GM23338 (cell line): ENCODE data around the gene FAM222A. TPM values are rescaled to one million over a fixed set of nuclear protein-coding genes. Genes with fewer than 3 reads are reported as not detected.
A peak's percentile ranks its signal among the peaks of the same experiment; 100 is the strongest.

ENCODE experiments used
- ATAC-seq: fragments of 200-7000 bp; cut with Tn5 transposase; 3 replicates; pipeline ENCODE4 v1.9.1; 2020
- DNase-seq: peaks from one replicate; pipeline ENCODE4 v3.0.0-alpha.2; 2015; ENCODE audit warnings: low spot score
- H2AFZ ChIP-seq: fragments of 200-600 bp; sonication (generic); 2 replicates; pipeline ENCODE4 v1.8.0; 2016; ENCODE audit warnings: antibody characterized with exemption, mild to moderate bottlenecking, moderate library complexity
- H3F3A ChIP-seq: fragments of 200-600 bp; sonication (generic); replicated peaks from 2 replicates; pipeline ENCODE4 v1.8.0; 2017; ENCODE audit warnings: antibody characterized with exemption, mixed run types, low read depth
- H3K27ac ChIP-seq: fragments of 200-600 bp; sonication (generic); 2 replicates; pipeline ENCODE4 v1.6.1; 2016; ENCODE audit warnings: low read depth
- H3K27me3 ChIP-seq: fragments of 200-600 bp; sonication (generic); 2 replicates; pipeline ENCODE4 v1.8.0; 2016; ENCODE audit warnings: mild to moderate bottlenecking, mixed run types, moderate library complexity; ENCODE audit not compliant: insufficient read depth
- H3K36me3 ChIP-seq: fragments of 200-600 bp; sonication (generic); 2 replicates; pipeline ENCODE4 v1.8.0; 2016; ENCODE audit warnings: mild to moderate bottlenecking; ENCODE audit not compliant: insufficient read depth
- H3K4me1 ChIP-seq: fragments of 200-600 bp; sonication (generic); 2 replicates; pipeline ENCODE4 v1.8.0; 2016; ENCODE audit warnings: mild to moderate bottlenecking, moderate library complexity; ENCODE audit not compliant: insufficient read depth
- H3K4me2 ChIP-seq: fragments of 200-600 bp; sonication (generic); 2 replicates; pipeline ENCODE4 v1.7.1; 2017; ENCODE audit warnings: mixed run types
- H3K4me3 ChIP-seq: fragments of 200-600 bp; sonication (generic); 2 replicates; pipeline ENCODE4 v1.6.1; 2016; ENCODE audit warnings: mixed run types
- H3K79me2 ChIP-seq: fragments of 200-600 bp; sonication (generic); replicated peaks from 2 replicates; pipeline ENCODE4 v1.8.0; 2017; ENCODE audit warnings: mild to moderate bottlenecking; ENCODE audit not compliant: insufficient read depth
- H3K9me2 ChIP-seq: fragments of 200-600 bp; sonication (generic); 2 replicates; pipeline ENCODE4 v1.8.0; 2017; ENCODE audit not compliant: insufficient read depth
- H4K20me1 ChIP-seq: fragments of 200-600 bp; sonication (generic); replicated peaks from 2 replicates; pipeline ENCODE4 v1.8.0; 2017; ENCODE audit warnings: mild to moderate bottlenecking; ENCODE audit not compliant: insufficient read depth
- H3K27ac Mint-ChIP-seq: 2 replicates; pipeline ENCODE4 v1.8.0; 2020; ENCODE audit warnings: inconsistent platforms, mild to moderate bottlenecking, moderate library complexity, mixed read lengths
- H3K27me3 Mint-ChIP-seq: 3 replicates; pipeline ENCODE4 v1.8.0; 2022; ENCODE audit warnings: low read depth, mild to moderate bottlenecking, moderate library complexity, mixed read lengths, inconsistent platforms; ENCODE audit not compliant: insufficient read depth, poor library complexity
- H3K36me3 Mint-ChIP-seq: 3 replicates; pipeline ENCODE4 v1.8.0; 2021; ENCODE audit warnings: low read depth, mild to moderate bottlenecking, inconsistent platforms, moderate library complexity, mixed read lengths
- H3K4me1 Mint-ChIP-seq: 3 replicates; pipeline ENCODE4 v1.8.0; 2020; ENCODE audit warnings: mild to moderate bottlenecking, inconsistent platforms, mixed read lengths
- H3K4me3 Mint-ChIP-seq: 3 replicates; pipeline ENCODE4 v1.8.0; 2021; ENCODE audit warnings: moderate library complexity, mild to moderate bottlenecking, inconsistent platforms, mixed read lengths
- H3K9me3 Mint-ChIP-seq: 3 replicates; pipeline ENCODE4 v1.8.0; 2020; ENCODE audit warnings: moderate library complexity, mild to moderate bottlenecking, inconsistent platforms, mixed read lengths
- CREB1 ChIP-seq: fragments of 250-450 bp; sonication (Bioruptor Pico); IDR thresholded peaks from 2 replicates; pipeline ENCODE4 v1.5.0; 2020; ENCODE audit warnings: low read depth, mild to moderate bottlenecking, moderate library complexity
- EZH2phosphoT487 ChIP-seq: fragments of 200-600 bp; sonication (generic); IDR thresholded peaks from one replicate; pipeline ENCODE4 v1.8.1; 2018; ENCODE audit warnings: antibody characterized with exemption; ENCODE audit not compliant: unreplicated experiment
- JUNB ChIP-seq: IDR thresholded peaks from one replicate; pipeline ENCODE4 v1.6.1; 2016; ENCODE audit warnings: antibody characterized with exemption; ENCODE audit not compliant: unreplicated experiment
- NANOG ChIP-seq: IDR thresholded peaks from 2 replicates; pipeline ENCODE4 v1.6.1; 2016; ENCODE audit warnings: antibody characterized with exemption, borderline replicate concordance
- POLR2AphosphoS5 ChIP-seq: IDR thresholded peaks from 2 replicates; pipeline ENCODE4 v1.6.1; 2016; ENCODE audit warnings: antibody characterized with exemption, low read depth
- STAT1 ChIP-seq: IDR thresholded peaks from one replicate; pipeline ENCODE4 v1.6.1; 2016; ENCODE audit warnings: antibody characterized with exemption; ENCODE audit not compliant: unreplicated experiment
- ZNF331 ChIP-seq: fragments of 250-450 bp; sonication (Bioruptor Pico); IDR thresholded peaks from 2 replicates; pipeline ENCODE4 v1.5.0; 2020; ENCODE audit warnings: low read depth, mild to moderate bottlenecking, moderate library complexity
- polyA plus RNA-seq: library from polyadenylated mRNA; unstranded; fragments of >200 nt; fragmentation: Nextera tagmentation; extraction: Ambion mirVana; gene quantifications from 2 replicates; pipeline ENCODE4 v1.2.1, GENCODE V29; 2016
- total RNA-seq: library from RNA; depleted of rRNA; stranded (reverse); fragments of >200 nt; shearing (Covaris generic); gene quantifications from 2 replicates; pipeline ENCODE4 v1.2.3, GENCODE V29; 2014
- TF ChIP-seq, protein P1 (sequence below): IDR thresholded peaks from one replicate; pipeline ENCODE4 v1.6.1; 2018; ENCODE audit warnings: antibody characterized with exemption; ENCODE audit not compliant: unreplicated experiment

Gene FAM222A
- total and polyA plus RNA-seq, 2 experiments from 2014 or later = 0.78 to 2.1 TPM

DNA sequence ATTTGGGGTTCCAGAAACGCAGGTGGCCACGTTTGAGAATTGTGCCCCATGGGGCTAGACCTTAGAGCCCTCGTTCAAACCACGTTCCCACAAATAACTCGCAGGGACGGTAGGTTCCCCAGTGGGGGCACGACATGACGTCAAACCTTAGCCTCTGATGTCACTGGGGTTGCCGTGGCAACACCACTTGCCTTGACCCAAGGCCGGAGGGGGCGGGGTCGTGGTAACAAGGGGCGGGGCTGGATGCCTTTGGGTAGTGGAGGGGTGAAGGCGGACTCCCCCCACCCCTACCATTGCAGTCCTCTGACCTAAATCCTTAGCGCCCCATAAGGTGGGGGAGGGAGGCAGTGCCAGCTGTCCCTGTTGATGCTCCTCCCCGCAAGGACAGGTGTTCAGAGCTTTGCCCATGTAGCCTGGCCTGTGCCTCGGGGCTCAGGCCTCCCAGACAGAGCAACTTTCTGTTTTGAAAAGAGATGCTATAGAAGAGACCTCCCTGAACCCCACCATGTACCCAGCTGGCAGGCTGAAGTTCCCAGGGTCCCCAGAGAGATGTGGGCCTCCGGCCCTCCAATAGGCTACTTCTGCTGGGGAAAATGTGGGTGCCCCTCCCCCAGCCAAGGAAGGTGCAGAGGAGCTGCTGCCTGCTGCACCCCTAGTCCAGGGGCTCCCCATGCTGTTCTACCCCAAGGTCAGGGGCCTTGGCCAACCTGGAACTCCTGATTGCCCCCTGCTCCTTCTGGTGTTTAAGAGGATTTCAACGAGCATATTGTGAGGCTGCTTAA is 1.9 kb downstream of the FAM222A start:
- Mint-ChIP-seq H3K9me3 (no peaks in the 10 kb centered on the region), H3K27me3 (peaks cover 40% of the 10 kb centered on the region), H3K4me3 (peak overlapping the region; percentile 60), H3K4me1 (peaks cover 38% of the 10 kb centered on the region), H3K27ac (no peak overlapping the region), H3K36me3 (no peaks in the 10 kb centered on the region)
- Histone ChIP-seq H3K79me2 (no peaks in the 10 kb centered on the region), H3K4me3 (peak overlapping the region; percentile 80; the same call in 1 of the 2 replicates), H3K4me1 (peaks cover 31% of the 10 kb centered on the region), H3K9me2 (no peaks in the 10 kb centered on the region), H3F3A (peaks cover 10% of the 10 kb centered on the region; the same call in 1 of the 2 replicates), H3K36me3 (no peaks in the 10 kb centered on the region), H2AFZ (no peak overlapping the region), H4K20me1 (peaks cover 3% of the 10 kb centered on the region; the same call in 1 of the 2 replicates), H3K27me3 (peaks cover 69% of the 10 kb centered on the region), H3K4me2 (peak overlapping the region; percentile 88), H3K27ac (no peak overlapping the region)
- ATAC-seq = no peak
- DNase-seq = peak; percentile 51
- TF ChIP-seq CREB1 (CRISPR knock-in tag) (peak; percentile 85), ZNF331 (CRISPR knock-in tag) (no peak), NANOG (no peak), EZH2phosphoT487 (no peak)

DNA sequence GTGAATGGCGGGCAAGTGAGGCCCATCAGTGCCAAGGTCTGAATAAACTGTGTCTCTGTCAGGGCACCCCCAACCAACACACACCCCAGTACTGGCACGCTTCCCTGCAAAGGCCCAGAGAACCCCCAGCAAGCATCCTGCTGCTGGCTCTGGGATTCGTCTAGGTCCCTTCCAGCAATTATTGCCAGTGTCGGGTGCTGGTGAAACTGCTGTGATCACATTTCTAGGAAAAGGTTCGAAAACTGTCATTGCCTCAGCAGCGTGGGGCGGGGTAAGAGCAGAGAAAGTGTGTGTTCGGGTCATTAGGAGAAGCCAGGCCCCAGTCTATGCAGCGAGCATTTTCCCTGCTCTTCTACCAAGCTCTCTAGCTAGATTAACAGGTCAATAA is 2.5 kb downstream of the FAM222A start:
- H3K9me3 Mint-ChIP-seq = no peaks in the 10 kb centered on the region
- H3K4me3 ChIP-seq = no peak overlapping the region
- H3F3A ChIP-seq = peaks cover 10% of the 10 kb centered on the region; the same call in 1 of the 2 replicates
- peaks cover 41% of the 10 kb centered on the region for H3K27me3 Mint-ChIP-seq
- peaks cover 31% of the 10 kb centered on the region for H3K4me1 ChIP-seq
- H3K9me2 ChIP-seq = no peaks in the 10 kb centered on the region
- H3K27ac Mint-ChIP-seq = no peak overlapping the region
- ATAC-seq (no peak), DNase-seq (no peak)
- peaks cover 3% of the 10 kb centered on the region; the same call in 1 of the 2 replicates for H4K20me1 ChIP-seq
- H3K79me2 ChIP-seq = no peaks in the 10 kb centered on the region
- H2AFZ ChIP-seq = no peak overlapping the region
- H3K27me3 ChIP-seq = peaks cover 66% of the 10 kb centered on the region
- no peaks in the 10 kb centered on the region for H3K36me3 Mint-ChIP-seq
- H3K27ac ChIP-seq = no peak overlapping the region
- H3K4me1 Mint-ChIP-seq = peaks cover 35% of the 10 kb centered on the region
- H3K4me3 Mint-ChIP-seq = no peak overlapping the region
- TF ChIP-seq JUNB (no peak), POLR2AphosphoS5 (no peak), CREB1 (CRISPR knock-in tag) (no peak)
- no peak overlapping the region for H3K4me2 ChIP-seq
- H3K36me3 ChIP-seq = no peaks in the 10 kb centered on the region

DNA sequence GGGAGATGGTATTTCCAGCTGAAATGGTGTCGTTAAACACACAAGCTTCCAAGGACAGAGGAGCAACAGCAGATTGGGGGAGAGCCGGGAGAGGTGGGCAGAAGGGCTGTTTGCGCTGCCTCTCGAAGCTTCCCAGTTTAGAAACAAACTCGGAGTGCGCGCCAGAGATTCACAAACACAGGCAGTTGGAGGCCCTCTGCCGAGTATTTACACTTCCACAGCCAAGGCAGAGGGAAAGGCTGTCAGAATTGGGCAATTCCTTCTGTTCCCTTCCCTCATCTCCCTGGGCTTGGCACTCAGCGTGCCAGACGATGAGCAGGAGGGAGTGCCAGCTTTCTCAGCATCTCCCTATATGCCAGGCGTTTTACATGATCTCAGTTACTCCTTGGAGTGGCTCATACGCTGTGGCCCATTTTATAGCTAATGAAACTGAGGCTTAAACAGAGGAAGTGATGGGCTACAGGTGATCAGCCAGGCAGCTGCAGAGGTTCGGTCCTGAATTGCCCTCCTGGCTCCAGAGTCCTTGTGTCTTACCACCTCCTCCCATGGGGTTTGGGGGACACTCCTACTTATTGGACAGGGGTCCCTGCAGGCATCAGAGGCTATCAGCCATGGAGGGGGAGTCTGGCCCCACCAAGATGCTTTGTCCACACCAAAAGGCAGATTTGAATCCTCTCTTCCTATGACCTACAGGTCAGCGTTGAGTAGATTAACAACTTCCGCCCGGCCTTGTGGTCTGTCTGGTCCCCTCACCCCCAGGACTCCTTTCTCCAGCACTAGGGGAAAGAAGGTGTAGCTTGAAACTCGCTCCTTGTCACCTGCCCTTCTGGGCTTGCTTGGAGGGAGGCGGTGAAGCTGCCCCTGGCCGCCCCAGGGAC is 3.1 kb downstream of the FAM222A start:
- H3K27ac ChIP-seq = no peak overlapping the region
- H3K27me3 ChIP-seq = peaks cover 59% of the 10 kb centered on the region
- H2AFZ ChIP-seq = no peak overlapping the region
- Mint-ChIP-seq H3K27me3 (peaks cover 39% of the 10 kb centered on the region), H3K4me3 (no peak overlapping the region; the same call in 2 of the 3 replicates), H3K9me3 (no peaks in the 10 kb centered on the region), H3K36me3 (no peaks in the 10 kb centered on the region), H3K27ac (no peak overlapping the region), H3K4me1 (peaks cover 35% of the 10 kb centered on the region)
- ATAC-seq (no peak), DNase-seq (no peak)
- no peaks in the 10 kb centered on the region for H3K36me3 ChIP-seq
- no peaks in the 10 kb centered on the region for H3K79me2 ChIP-seq
- H3K4me3 ChIP-seq = no peak overlapping the region
- H3K9me2 ChIP-seq = no peaks in the 10 kb centered on the region
- H4K20me1 ChIP-seq = peaks cover 3% of the 10 kb centered on the region; the same call in 1 of the 2 replicates
- H3F3A ChIP-seq = peaks cover 10% of the 10 kb centered on the region; the same call in 1 of the 2 replicates
- H3K4me2 ChIP-seq = no peak overlapping the region
- peaks cover 31% of the 10 kb centered on the region for H3K4me1 ChIP-seq
- TF ChIP-seq NANOG (no peak), STAT1 (no peak), JUNB (no peak), EZH2phosphoT487 (no peak)
- TF ChIP-seq, protein P1, sequence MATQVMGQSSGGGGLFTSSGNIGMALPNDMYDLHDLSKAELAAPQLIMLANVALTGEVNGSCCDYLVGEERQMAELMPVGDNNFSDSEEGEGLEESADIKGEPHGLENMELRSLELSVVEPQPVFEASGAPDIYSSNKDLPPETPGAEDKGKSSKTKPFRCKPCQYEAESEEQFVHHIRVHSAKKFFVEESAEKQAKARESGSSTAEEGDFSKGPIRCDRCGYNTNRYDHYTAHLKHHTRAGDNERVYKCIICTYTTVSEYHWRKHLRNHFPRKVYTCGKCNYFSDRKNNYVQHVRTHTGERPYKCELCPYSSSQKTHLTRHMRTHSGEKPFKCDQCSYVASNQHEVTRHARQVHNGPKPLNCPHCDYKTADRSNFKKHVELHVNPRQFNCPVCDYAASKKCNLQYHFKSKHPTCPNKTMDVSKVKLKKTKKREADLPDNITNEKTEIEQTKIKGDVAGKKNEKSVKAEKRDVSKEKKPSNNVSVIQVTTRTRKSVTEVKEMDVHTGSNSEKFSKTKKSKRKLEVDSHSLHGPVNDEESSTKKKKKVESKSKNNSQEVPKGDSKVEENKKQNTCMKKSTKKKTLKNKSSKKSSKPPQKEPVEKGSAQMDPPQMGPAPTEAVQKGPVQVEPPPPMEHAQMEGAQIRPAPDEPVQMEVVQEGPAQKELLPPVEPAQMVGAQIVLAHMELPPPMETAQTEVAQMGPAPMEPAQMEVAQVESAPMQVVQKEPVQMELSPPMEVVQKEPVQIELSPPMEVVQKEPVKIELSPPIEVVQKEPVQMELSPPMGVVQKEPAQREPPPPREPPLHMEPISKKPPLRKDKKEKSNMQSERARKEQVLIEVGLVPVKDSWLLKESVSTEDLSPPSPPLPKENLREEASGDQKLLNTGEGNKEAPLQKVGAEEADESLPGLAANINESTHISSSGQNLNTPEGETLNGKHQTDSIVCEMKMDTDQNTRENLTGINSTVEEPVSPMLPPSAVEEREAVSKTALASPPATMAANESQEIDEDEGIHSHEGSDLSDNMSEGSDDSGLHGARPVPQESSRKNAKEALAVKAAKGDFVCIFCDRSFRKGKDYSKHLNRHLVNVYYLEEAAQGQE = no peak
